Vagina (tissue), 2 donors: Measurements from ENCODE around the gene ELAVL1. TPM values are rescaled to one million over a fixed set of nuclear protein-coding genes. Genes with fewer than 3 reads are reported as not detected.
"Not testable (repeated sequence)": the region's sequence is repeated elsewhere in the genome, so short reads cannot be mapped to it uniquely, and the experiment has no call there.

Experiments
- DNase-seq, 2 donors: peaks; one replicate each; pipeline ENCODE4 v3.0.0-alpha.2; 2017; ENCODE audit errors: extremely low spot score in 2 of 2
- H3K27ac ChIP-seq: fragments of 200-600 bp; sonication (generic); one replicate; pipeline ENCODE4 v1.5.1; 2019
- H3K27me3 ChIP-seq: fragments of 200-600 bp; sonication (generic); one replicate; pipeline ENCODE4 v1.5.1; 2019
- H3K36me3 ChIP-seq, 2 donors: fragments of 200-600 bp; sonication (generic); one replicate each; pipeline ENCODE4 v1.5.1; 2017 to 2019
- H3K4me1 ChIP-seq: fragments of 200-600 bp; sonication (generic); one replicate; pipeline ENCODE4 v1.5.1; 2019
- H3K4me3 ChIP-seq, 2 donors: fragments of 200-600 bp; sonication (generic); 1 replicate in 1 of 2; 2 replicates in 1 of 2; pipeline ENCODE4 v1.5.1; 2016 to 2019
- H3K9me3 ChIP-seq: fragments of 200-600 bp; sonication (generic); one replicate; pipeline ENCODE4 v1.5.1; 2019
- POLR2A ChIP-seq, 2 donors: fragments of 450-650 bp; IDR thresholded peaks; one replicate each; pipeline ENCODE4 v1.6.1; 2017; ENCODE audit warnings: antibody characterized with exemption in 2 of 2, mild to moderate bottlenecking in 2 of 2, moderate library complexity in 2 of 2
- POLR2AphosphoS5 ChIP-seq, 2 donors: sonication (generic); formaldehyde crosslinking; IDR thresholded peaks; one replicate each; pipeline ENCODE4 v1.9.0; 2017; ENCODE audit warnings: antibody characterized with exemption in 2 of 2, mild to moderate bottlenecking in 2 of 2, low read depth in 1 of 2; ENCODE audit not compliant: insufficient read depth in 1 of 2
- intact Hi-C: fragments of 100-400 bp; cut with DNase I; formaldehyde crosslinking; loops from one replicate; pipeline ENCODE4 v1.15.1; 2023
- total RNA-seq: library from RNA; depleted of rRNA; stranded (reverse); fragments of >200 nt; gene quantifications from one replicate; pipeline ENCODE4 v1.2.3, GENCODE V29; 2016
- TF ChIP-seq, protein P1 (sequence below), 3 experiments: fragments of 450-650 bp in 2 of 3; fragments of 200-600 bp in 1 of 3; sonication (generic) in 1 of 3; IDR thresholded peaks; one replicate each; pipeline ENCODE4 v1.5.1; 2017 to 2019; ENCODE audit warnings: antibody characterized with exemption in 3 of 3, mild to moderate bottlenecking in 2 of 3, moderate library complexity in 2 of 3

The ELAVL1 gene
- total RNA-seq, 1 donor from 2014 or later: 40.5 TPM

DNA sequence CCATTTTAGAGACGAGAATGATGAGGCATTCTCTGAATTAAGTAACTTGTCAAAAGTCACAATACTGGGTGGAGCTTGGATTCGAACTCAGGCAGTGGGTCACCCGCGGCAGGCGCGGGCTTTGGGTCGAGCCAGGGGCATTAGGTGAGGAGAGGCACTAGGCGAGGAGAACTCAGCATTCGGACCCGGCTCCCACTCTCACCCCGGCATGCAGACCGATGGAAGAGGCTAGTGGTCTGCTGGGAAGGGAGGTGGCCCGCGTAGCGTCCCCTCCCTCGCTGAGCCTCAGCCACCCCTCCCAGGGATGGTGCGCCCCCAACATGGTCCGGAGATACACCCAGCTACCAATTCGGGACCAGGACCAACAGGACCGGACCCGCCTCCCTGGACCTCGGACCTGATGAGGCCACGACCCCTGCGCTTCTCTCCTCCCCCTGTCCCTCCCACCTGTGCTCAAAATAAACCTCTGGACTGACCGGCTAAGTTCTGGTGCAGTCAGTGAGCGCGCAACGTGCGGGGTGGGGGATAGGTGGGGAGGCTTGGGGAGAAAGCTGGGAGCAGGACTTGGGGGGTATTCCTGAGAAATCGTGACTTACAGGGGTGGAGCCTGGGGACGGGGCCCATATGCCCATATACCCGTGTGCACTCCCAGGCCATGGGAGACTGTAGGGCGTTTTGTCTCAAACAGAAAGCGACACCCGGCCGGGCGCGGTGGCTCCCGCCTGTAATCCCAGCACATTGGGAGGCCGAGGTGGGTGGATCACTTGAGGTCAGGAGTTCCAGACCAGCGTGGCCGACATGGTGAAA is 86.6 kb downstream of the ELAVL1 start:
- intact Hi-C loops: loop anchor here (10.0 kb wide), 1 partner anchor 86 kb away; the partner anchor contains the start of gene ELAVL1
- Histone ChIP-seq H3K4me3 (peak overlapping the region in 1 of 2 donors; percentile 48), H3K27ac (peak overlapping the region; percentile 86), H3K9me3 (no peaks in the 10 kb centered on the region), H3K36me3 (peaks cover 0 to 20% of the 10 kb centered on the region in 2 donors), H3K4me1 (peaks cover 74% of the 10 kb centered on the region), H3K27me3 (no peaks in the 10 kb centered on the region)
- TF ChIP-seq POLR2A (IDR thresholded peaks at IDR 0.05) (no peak), POLR2AphosphoS5 (IDR thresholded peaks at IDR 0.05; ENCODE audit: insufficient read depth in 1 of 2, low read depth in 1 of 2) (no peak)
- TF ChIP-seq, protein P1, sequence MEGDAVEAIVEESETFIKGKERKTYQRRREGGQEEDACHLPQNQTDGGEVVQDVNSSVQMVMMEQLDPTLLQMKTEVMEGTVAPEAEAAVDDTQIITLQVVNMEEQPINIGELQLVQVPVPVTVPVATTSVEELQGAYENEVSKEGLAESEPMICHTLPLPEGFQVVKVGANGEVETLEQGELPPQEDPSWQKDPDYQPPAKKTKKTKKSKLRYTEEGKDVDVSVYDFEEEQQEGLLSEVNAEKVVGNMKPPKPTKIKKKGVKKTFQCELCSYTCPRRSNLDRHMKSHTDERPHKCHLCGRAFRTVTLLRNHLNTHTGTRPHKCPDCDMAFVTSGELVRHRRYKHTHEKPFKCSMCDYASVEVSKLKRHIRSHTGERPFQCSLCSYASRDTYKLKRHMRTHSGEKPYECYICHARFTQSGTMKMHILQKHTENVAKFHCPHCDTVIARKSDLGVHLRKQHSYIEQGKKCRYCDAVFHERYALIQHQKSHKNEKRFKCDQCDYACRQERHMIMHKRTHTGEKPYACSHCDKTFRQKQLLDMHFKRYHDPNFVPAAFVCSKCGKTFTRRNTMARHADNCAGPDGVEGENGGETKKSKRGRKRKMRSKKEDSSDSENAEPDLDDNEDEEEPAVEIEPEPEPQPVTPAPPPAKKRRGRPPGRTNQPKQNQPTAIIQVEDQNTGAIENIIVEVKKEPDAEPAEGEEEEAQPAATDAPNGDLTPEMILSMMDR (IDR thresholded peaks at IDR 0.05): no peak
- DNase-seq: no peak

DNA sequence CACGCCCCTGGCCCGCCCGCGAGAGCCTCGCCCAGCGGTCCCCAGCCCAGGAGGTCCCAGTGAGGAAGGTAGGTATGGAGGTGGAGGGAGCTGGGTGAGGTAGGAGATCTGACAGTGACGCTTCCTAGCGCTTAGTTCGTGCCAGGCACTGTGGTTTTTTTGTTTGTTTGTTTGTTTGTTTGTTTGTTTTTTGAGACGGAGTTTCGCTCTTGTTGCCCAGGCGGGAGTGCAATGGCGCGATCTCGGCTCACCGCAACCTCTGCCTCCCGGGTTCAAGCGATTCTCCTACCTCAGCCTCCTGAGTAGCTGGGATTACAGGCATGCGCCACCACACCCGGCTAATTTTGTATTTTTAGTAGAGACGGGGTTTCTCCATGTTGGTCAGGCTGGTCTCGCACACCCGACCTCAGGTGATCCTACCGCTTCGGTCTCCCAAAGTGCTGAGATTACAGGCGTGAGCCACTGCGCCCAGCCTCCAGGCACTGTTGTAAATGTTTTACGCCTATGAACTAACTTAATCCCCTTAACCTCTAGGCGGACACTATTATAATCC is 87.3 kb downstream of the ELAVL1 start:
- DNase-seq, H3K9me3 ChIP-seq, H3K27me3 ChIP-seq: not testable (repeated sequence)
- H3K27ac ChIP-seq: peak overlapping the region; percentile 63
- intact Hi-C loops: loop anchor here (10.0 kb wide), 1 partner anchor 87 kb away; the partner anchor contains the start of gene ELAVL1
- peaks cover 0 to 22% of the 10 kb centered on the region in 2 donors for H3K36me3 ChIP-seq
- H3K4me3 ChIP-seq: peak overlapping the region; percentile 41 to 48
- H3K4me1 ChIP-seq: peaks cover 68% of the 10 kb centered on the region

DNA sequence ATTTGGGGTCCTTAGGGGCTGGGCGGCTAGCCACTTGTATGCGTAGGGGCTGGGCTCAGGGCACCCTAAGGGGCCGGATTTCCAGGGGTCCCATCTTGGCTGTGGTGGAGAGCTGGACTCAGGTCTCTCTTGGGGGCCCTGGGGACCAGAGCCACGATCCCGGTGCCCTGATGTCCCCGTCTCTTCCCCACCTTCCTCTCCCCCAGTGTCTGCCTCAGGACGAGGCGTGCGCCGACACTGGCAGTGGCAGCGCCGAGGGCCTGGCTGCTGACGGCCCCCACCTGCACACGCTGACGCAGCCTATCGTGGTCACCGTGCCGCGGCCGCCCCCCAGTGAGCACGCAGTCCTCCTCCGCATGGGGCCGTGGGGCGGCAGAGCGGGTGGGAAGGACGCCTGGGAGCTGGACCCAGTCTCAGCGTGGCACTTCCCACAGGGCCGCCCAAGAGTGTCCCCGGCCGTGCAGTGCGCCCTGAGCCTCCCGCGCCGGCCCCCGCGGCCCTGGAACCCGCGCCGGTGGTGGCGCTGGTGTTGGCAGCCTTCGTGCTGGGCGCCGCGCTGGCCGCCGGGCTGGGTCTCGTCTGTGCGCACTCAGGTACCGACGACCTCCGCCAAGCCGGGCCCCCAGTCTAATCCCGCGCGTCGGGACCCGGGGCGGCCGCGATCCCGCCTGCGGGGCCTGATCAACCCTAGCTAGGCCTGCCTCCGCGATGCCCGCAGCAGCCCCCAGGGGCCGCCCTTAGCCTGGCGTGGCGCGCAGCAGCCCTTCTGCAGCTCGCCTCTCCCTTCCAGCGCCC is 88.0 kb downstream of the ELAVL1 start:
- H3K4me3 ChIP-seq: peak overlapping the region; percentile 41 to 48
- peaks cover 0 to 22% of the 10 kb centered on the region in 2 donors for H3K36me3 ChIP-seq
- no peaks in the 10 kb centered on the region for H3K9me3 ChIP-seq
- H3K27ac ChIP-seq: peak overlapping the region; percentile 63
- intact Hi-C loops: loop anchor here (10.0 kb wide), 1 partner anchor 87 kb away; the partner anchor contains the start of gene ELAVL1
- peaks cover 62% of the 10 kb centered on the region for H3K4me1 ChIP-seq
- TF ChIP-seq, protein P1 (IDR thresholded peaks at IDR 0.05): peak in 2 of 3 experiments; percentile 17 to 51
- TF ChIP-seq POLR2AphosphoS5 (IDR thresholded peaks at IDR 0.05; ENCODE audit: insufficient read depth in 1 of 2, low read depth in 1 of 2): no peak
- H3K27me3 ChIP-seq: no peaks in the 10 kb centered on the region
- DNase-seq: no peak

DNA sequence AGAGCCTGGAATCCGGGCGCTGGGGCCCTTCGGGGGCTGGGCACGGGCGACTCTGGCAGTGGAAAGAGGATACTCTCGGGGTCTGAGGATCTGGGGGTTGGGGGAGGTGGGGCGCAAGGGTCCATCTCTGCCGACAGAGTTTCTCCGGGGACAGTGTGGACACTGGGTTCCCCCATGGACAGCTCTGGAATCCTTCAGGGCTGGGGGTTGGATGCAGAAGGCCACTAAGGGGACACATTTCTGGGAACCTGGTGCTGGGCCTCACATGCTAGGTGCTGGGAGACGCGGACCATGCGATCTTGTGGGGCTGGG is 88.5 kb downstream of the ELAVL1 start:
- no peaks in the 10 kb centered on the region for H3K27me3 ChIP-seq
- TF ChIP-seq POLR2A (IDR thresholded peaks at IDR 0.05) (no peak), POLR2AphosphoS5 (IDR thresholded peaks at IDR 0.05; ENCODE audit: insufficient read depth in 1 of 2, low read depth in 1 of 2) (no peak)
- TF ChIP-seq, protein P1 (IDR thresholded peaks at IDR 0.05): no peak
- peak overlapping the region; percentile 41 to 48 for H3K4me3 ChIP-seq
- intact Hi-C loops: loop anchor here (10.0 kb wide), 1 partner anchor 88 kb away; the partner anchor contains the start of gene ELAVL1
- peaks cover 56% of the 10 kb centered on the region for H3K4me1 ChIP-seq
- H3K9me3 ChIP-seq: no peaks in the 10 kb centered on the region
- no peak for DNase-seq
- H3K27ac ChIP-seq: peak overlapping the region; percentile 63
- H3K36me3 ChIP-seq: peaks cover 0 to 22% of the 10 kb centered on the region in 2 donors
